ENCODE measurements around the gene VWA5B1.

Gene VWA5B1

GRCh38 chr1:20395255-20395654 lies 104.6 kb downstream of the VWA5B1 start:
- FAIRE-seq = no peak

DNA sequence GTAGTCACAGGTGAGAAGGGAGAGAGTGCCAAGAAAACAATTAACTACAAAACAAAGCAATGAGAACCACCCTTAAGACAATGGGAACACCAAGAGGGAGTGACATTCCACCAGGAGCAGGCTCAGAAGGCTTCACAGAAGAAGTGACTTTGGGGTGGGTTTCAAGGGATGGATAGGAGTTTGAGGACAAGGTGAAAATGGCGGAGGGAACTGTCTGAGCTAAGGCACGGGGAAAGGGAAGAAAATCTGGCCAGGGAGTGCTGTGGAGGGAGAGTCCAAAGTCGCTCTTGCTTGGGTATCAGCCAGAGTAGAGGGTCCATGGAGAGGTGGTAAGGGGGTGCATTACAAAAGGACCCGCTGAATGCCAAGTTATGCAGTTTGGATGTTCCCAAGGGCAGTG lies 108.1 kb downstream of the VWA5B1 start:
- FAIRE-seq = no peak

DNA sequence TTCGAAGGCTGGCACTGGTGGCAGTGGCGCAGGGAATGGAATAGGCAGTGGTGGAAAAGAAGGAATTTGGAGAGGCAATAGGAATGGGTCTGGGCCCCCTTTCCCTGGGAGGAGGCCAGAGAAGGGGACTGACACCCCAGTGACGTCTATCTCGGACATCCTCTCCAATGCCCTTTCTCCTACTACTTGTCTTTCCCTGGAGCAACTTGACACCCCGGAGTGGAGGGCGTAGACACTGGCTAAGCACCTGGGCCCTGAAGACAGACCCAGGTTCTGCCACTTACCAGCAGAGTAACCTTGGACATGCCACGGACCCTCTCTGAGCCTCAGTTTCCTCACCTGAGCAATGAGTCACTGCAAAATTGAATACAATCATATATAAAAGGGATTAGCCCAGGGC lies 108.5 kb downstream of the VWA5B1 start:
- FAIRE-seq = no peak

GRCh38 chr1:20399606-20400180 lies 109.0 kb downstream of the VWA5B1 start:
- FAIRE-seq = no peak

GRCh38 chr1:20400341-20401177 lies 109.9 kb downstream of the VWA5B1 start:
- no peak for FAIRE-seq

GRCh38 chr1:20401405-20402010 lies 110.8 kb downstream of the VWA5B1 start:
- no peak for FAIRE-seq

GRCh38 chr1:20402585-20403422 lies 112.1 kb downstream of the VWA5B1 start:
- no peak for FAIRE-seq

GRCh38 chr1:20403423-20404145 lies 112.9 kb downstream of the VWA5B1 start:
- no peak for FAIRE-seq

DNA sequence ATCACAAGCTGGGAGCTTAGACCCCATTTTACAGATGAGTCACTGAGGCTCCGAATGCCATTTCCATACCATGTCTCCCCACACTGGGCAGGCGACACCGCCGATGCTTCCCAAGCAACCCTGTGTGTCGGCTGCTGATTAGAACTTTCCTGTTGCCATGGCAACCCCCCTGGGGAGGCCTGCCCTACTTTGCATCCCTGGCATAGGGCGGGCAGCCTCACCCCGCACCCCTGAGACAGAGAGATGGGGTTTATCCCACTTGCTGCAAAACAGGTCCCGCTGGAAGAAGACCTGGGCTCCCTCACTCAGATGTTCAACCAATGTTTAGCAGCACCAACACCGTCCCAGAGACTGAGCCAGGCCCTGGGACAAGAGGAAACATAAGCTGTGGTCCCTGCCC lies 113.8 kb downstream of the VWA5B1 start:
- FAIRE-seq = no peak

All from colon (tissue), 2 donors.